Measurements from ENCODE around the gene RPTOR.
A peak's percentile ranks its signal among the peaks of the same experiment; 100 is the strongest.
"Not testable (repeated sequence)": the region's sequence is repeated elsewhere in the genome, so short reads cannot be mapped to it uniquely, and the experiment has no call there.

RPTOR gene

GRCh38 chr17:80872001-80872500 lies 327.4 kb downstream of the RPTOR start:
- ChIA-PET CTCF (no interaction called here), POLR2A (ENCODE audit: low non-redundant PET) (no interaction called here)
- DNase-seq (ENCODE audit: low spot score): no peak
- no peak overlapping the region for H3K27ac ChIP-seq
- TF ChIP-seq CTCF (conservative IDR thresholded peaks at IDR 0.05; ENCODE audit: low read depth): no peak

GRCh38 chr17:80872501-80873306 lies 328.1 kb downstream of the RPTOR start:
- H3K27ac ChIP-seq: peak overlapping the region; percentile 15; the same call in 1 of the 2 replicates
- ChIA-PET CTCF (no interaction called here), POLR2A (ENCODE audit: low non-redundant PET) (no interaction called here)

GRCh38 chr17:80873307-80873951 lies 328.8 kb downstream of the RPTOR start:
- ChIA-PET POLR2A (ENCODE audit: low non-redundant PET) (no interaction called here), CTCF (interaction anchor here (0.6 kb wide), 1 partner anchor 257 kb away, joined by 6 read pairs; no protein-coding TSS in a partner anchor)
- no peak for TF ChIP-seq CTCF (conservative IDR thresholded peaks at IDR 0.05; ENCODE audit: low read depth)
- no peak for DNase-seq (ENCODE audit: low spot score)
- peak overlapping the region; percentile 15; the same call in 1 of the 2 replicates for H3K27ac ChIP-seq

More at GRCh38 chr17:80872501-80873306, 328.1 kb downstream of the RPTOR start:
- no peak for TF ChIP-seq CTCF (conservative IDR thresholded peaks at IDR 0.05; ENCODE audit: low read depth)
- no peak for DNase-seq (ENCODE audit: low spot score)

DNA sequence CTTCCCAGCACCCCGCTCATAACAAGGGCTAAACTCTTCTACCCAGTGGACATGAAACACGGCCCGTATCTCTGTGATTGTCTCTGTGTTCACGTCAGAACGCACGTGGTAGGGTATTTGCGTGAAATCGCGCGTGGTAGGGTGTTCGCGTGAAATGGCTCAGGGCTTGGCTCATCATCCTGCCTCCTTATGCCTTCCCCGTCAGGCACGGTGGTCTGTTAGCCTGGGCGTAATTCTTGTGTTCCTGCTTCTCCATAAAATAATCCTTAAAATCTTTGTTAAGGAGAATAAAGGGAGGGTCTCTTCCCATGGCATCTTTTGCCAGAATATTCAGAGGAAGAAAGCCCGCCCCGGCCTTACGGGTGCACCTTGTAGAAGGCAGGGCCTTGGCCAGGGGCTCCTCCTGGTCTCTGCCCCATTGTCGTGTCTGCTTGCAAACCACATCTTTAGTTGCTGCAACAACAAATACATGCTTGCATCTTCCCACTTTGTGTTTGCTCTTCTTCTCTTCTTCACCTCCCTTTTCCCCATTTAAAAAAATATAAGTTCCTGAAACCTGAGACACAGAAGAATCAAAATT lies 330.3 kb downstream of the RPTOR start:
- no peak for DNase-seq (ENCODE audit: low spot score)
- CTCF ChIA-PET: no interaction called here
- POLR2A ChIA-PET (ENCODE audit: low non-redundant PET): no interaction called here
- no peak for TF ChIP-seq CTCF (conservative IDR thresholded peaks at IDR 0.05; ENCODE audit: low read depth)
- no peak overlapping the region for H3K27ac ChIP-seq

GRCh38 chr17:80875480-80875995 lies 330.9 kb downstream of the RPTOR start:
- CTCF ChIA-PET; POLR2A ChIA-PET (ENCODE audit: low non-redundant PET); DNase-seq (ENCODE audit: low spot score); H3K27ac ChIP-seq: not testable (repeated sequence)

DNA sequence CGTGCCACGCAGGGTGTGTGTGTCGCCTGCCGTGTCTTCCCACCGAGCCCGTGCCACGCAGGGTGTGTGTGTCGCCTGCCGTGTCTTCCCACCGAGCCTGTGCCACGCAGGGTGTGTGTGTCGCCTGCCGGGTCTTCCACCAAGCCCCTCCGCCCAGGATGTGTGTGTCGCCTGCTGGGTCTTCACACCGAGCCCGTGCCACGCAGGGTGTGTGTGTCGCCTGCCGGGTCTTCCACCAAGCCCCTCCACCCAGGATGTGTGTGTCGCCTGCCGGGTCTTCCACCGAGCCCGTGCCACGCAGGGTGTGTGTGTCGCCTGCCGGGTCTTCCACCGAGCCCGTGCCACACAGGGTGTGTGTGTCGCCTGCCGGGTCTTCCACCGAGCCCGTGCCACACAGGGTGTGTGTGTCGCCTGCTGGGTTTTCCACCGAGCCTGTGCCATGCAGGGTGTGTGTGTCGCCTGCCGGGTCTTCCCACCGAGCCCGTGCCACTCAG lies 331.9 kb downstream of the RPTOR start:
- DNase-seq (ENCODE audit: low spot score); POLR2A ChIA-PET (ENCODE audit: low non-redundant PET); CTCF ChIA-PET; H3K27ac ChIP-seq: not testable (repeated sequence)

DNA sequence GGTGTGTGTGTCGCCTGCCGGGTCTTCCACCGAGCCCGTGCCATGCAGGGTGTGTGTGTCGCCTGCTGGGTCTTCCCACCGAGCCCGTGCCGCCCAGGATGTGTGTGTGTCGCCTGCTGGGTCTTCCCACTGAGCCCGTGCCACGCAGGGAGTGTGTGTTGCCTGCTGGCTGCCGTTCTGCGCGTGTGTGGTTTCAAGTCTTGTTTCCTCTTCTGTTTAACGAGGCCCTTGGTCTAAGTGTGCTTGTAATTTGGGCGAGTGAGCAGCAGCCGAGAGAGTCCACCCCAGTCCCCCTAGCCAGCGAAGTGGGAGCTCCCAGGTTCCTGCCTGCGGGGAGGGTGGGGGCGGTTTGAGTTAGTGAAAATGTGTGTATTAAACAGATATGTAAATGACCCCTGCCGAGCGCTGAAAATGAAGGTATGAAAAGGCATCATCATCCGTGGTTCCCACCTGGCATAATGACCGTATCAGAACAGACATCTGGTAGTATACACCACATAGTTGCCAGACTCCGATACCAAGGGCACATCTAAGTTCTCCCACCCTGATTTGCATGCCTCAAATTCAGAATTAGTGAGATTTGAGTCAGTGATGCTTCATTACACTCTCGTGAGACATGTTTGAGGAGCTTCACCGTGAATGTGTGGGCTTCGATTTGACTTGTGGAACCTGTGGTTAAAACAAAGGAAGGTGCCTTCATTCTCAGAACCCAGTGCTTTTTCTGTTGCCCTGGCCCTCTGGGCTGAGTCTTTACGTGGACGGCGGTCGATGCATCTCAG lies 332.5 kb downstream of the RPTOR start:
- TF ChIP-seq CTCF (conservative IDR thresholded peaks at IDR 0.05; ENCODE audit: low read depth): no peak
- 0 out of 2 replicates have a peak overlapping the region, but pooled peaks have one; percentile 9 for H3K27ac ChIP-seq
- ChIA-PET CTCF (interaction anchor here (1.2 kb wide), 1 partner anchor 11 kb away, joined by 4 read pairs; no protein-coding TSS in a partner anchor), POLR2A (ENCODE audit: low non-redundant PET) (no interaction called here)
- DNase-seq (ENCODE audit: low spot score): no peak

Data from RWPE1 (cell line).